Lung (tissue), 12 donors: ENCODE measurements around the gene GLB1L2. TPM values are rescaled to one million over a fixed set of nuclear protein-coding genes. Genes with fewer than 3 reads are reported as not detected.

Experiments used
- ATAC-seq: fragments of 200-7000 bp; cut with Tn5 transposase; one replicate; pipeline ENCODE4 v1.9.1; 2020; ENCODE audit warnings: moderate number of reproducible peaks; ENCODE audit not compliant: insufficient read depth, low FRiP score
- DNase-seq, 3 donors: peaks; one replicate each; pipeline ENCODE4 v3.0.0-alpha.2; 2013 to 2017
- H3K27ac ChIP-seq, 2 donors: one replicate each; pipeline ENCODE4 v1.5.1; 2013; ENCODE audit warnings: mild to moderate bottlenecking in 2 of 2, moderate library complexity in 2 of 2, control low read depth in 1 of 2, inconsistent platforms in 1 of 2, low read depth in 1 of 2, low read length in 1 of 2
- H3K27me3 ChIP-seq, 3 donors: one replicate each; pipeline ENCODE4 v1.5.1; 2013; ENCODE audit warnings: low read length in 2 of 3; ENCODE audit not compliant: control insufficient read depth in 3 of 3, insufficient read depth in 3 of 3
- H3K36me3 ChIP-seq, 4 donors: one replicate each; pipeline ENCODE4 v1.5.1; 2013; ENCODE audit warnings: low read length in 4 of 4, mild to moderate bottlenecking in 1 of 4, moderate library complexity in 1 of 4; ENCODE audit not compliant: control insufficient read depth in 4 of 4, insufficient read depth in 4 of 4
- H3K4me1 ChIP-seq, 5 donors: one replicate each; pipeline ENCODE4 v1.5.1; 2013; ENCODE audit warnings: low read length in 5 of 5, mild to moderate bottlenecking in 2 of 5, moderate library complexity in 1 of 5; ENCODE audit not compliant: control insufficient read depth in 5 of 5, insufficient read depth in 5 of 5
- H3K4me3 ChIP-seq: one replicate; pipeline ENCODE4 v1.5.1; 2013; ENCODE audit warnings: mild to moderate bottlenecking, control low read depth, moderate library complexity
- H3K9ac ChIP-seq, 2 donors: one replicate each; pipeline ENCODE4 v1.5.1; 2013; ENCODE audit warnings: low read length in 2 of 2, control low read depth in 1 of 2; ENCODE audit not compliant: insufficient read depth in 1 of 2
- H3K9me3 ChIP-seq, 4 donors: one replicate each; pipeline ENCODE4 v1.5.1; 2013; ENCODE audit warnings: low read length in 3 of 4, mild to moderate bottlenecking in 1 of 4, moderate library complexity in 1 of 4; ENCODE audit not compliant: control insufficient read depth in 4 of 4, insufficient read depth in 3 of 4
- WGBS, 2 donors: extraction: QIAGEN DNeasy Blood & Tissue Kit; methylation state at CpG; one replicate each; pipeline ENCODE4 v1.1.7; 2013; 5-methylcytosine and 5-hydroxymethylcytosine counted together
- polyA plus RNA-seq, 2 donors: library from polyadenylated mRNA; stranded (reverse); fragments of 200-250 nt; gene quantifications; one replicate each; pipeline ENCODE4 v1.2.1, GENCODE V29; 2013
- total RNA-seq, 2 donors: library from RNA; depleted of rRNA in 1 of 2; stranded (reverse); fragments of >200 nt in 1 of 2; gene quantifications; one replicate each; pipeline ENCODE4 v1.2.1, GENCODE V29; 2014 to 2021
- TF ChIP-seq, protein P1 (sequence below): IDR thresholded peaks from 2 replicates; pipeline ENCODE4 v1.5.1; 2012; ENCODE audit warnings: mild to moderate bottlenecking; ENCODE audit errors: control extremely low read depth, extremely low read depth
- donor health status: control.
- donor health status: control.
- donor health status: Bipolar disorder and iron deficiency.
- donor health status: healthy.
- donor health status: DM: yes; HTN: yes; CAD: no.

Gene GLB1L2
- total and polyA plus RNA-seq, 4 donors: 7.1 to 13.6 (median 9.3) TPM

GRCh38 chr11:134373591-134374052 lies 41.8 kb downstream of the GLB1L2 start:
- Histone ChIP-seq H3K27me3 (no peaks in the 10 kb centered on the region), H3K4me1 (no peaks in the 10 kb centered on the region), H3K9me3 (no peaks in the 10 kb centered on the region), H3K27ac (no peak overlapping the region), H3K9ac (no peak overlapping the region), H3K4me3 (no peak overlapping the region), H3K36me3 (no peaks in the 10 kb centered on the region)
- no peak for ATAC-seq
- TF ChIP-seq, protein P1, sequence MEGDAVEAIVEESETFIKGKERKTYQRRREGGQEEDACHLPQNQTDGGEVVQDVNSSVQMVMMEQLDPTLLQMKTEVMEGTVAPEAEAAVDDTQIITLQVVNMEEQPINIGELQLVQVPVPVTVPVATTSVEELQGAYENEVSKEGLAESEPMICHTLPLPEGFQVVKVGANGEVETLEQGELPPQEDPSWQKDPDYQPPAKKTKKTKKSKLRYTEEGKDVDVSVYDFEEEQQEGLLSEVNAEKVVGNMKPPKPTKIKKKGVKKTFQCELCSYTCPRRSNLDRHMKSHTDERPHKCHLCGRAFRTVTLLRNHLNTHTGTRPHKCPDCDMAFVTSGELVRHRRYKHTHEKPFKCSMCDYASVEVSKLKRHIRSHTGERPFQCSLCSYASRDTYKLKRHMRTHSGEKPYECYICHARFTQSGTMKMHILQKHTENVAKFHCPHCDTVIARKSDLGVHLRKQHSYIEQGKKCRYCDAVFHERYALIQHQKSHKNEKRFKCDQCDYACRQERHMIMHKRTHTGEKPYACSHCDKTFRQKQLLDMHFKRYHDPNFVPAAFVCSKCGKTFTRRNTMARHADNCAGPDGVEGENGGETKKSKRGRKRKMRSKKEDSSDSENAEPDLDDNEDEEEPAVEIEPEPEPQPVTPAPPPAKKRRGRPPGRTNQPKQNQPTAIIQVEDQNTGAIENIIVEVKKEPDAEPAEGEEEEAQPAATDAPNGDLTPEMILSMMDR: no peak
- no peak for DNase-seq
- 87 to 89% methylated on average over 14 of the region's 14 CpGs for WGBS, 2 donors

DNA sequence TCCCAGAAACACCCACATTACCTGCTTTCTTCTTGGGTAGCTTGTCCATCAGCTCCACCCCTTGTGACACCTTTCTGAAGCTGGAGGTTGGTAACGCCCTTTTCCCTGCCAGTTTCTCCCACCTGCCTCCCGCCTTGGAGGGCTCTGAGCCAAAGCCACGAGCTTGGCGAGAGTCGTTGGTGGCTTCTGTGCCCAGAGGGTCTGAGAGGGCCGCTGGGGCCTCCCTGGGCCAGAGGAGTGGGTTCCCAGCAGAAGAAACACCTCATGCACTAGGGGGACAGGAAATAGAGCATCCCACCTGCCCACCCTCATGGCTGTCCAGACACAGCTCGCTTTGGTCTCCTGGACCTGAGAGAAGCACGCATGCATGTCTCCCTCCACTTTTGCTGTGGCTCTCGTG lies 42.4 kb downstream of the GLB1L2 start:
- Histone ChIP-seq H3K9ac (no peak overlapping the region), H3K27me3 (no peaks in the 10 kb centered on the region), H3K4me3 (no peak overlapping the region), H3K36me3 (no peaks in the 10 kb centered on the region), H3K4me1 (no peaks in the 10 kb centered on the region), H3K9me3 (peaks cover 0 to 2% (median 0%) of the 10 kb centered on the region in 4 donors), H3K27ac (no peak overlapping the region)
- TF ChIP-seq, protein P1: no peak
- DNase-seq (no peak), ATAC-seq (no peak)
- WGBS, 2 donors: 74 to 81% methylated on average over 9 of the region's 9 CpGs

DNA sequence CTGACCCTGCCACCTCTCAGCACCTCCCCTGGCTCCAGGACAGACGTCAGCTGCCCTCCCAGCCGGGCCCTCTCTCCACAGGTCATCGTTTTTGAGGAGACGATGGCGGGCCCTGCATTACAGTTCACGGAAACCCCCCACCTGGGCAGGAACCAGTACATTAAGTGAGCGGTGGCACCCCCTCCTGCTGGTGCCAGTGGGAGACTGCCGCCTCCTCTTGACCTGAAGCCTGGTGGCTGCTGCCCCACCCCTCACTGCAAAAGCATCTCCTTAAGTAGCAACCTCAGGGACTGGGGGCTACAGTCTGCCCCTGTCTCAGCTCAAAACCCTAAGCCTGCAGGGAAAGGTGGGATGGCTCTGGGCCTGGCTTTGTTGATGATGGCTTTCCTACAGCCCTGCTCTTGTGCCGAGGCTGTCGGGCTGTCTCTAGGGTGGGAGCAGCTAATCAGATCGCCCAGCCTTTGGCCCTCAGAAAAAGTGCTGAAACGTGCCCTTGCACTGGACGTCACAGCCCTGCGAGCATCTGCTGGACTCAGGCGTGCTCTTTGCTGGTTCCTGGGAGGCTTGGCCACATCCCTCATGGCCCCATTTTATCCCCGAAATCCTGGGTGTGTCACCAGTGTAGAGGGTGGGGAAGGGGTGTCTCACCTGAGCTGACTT lies 43.2 kb downstream of the GLB1L2 start:
- no peak for ATAC-seq
- no peak overlapping the region for H3K27ac ChIP-seq
- no peaks in the 10 kb centered on the region for H3K4me1 ChIP-seq
- DNase-seq: no peak
- WGBS, 2 donors: 85 to 88% methylated on average over 16 of the region's 16 CpGs
- no peak overlapping the region for H3K9ac ChIP-seq
- H3K9me3 ChIP-seq: peaks cover 0 to 2% (median 0%) of the 10 kb centered on the region in 4 donors
- H3K36me3 ChIP-seq: no peaks in the 10 kb centered on the region
- no peak overlapping the region for H3K4me3 ChIP-seq
- TF ChIP-seq, protein P1: no peak
- H3K27me3 ChIP-seq: no peaks in the 10 kb centered on the region
